ENCODE results near the gene CADPS.

DNA sequence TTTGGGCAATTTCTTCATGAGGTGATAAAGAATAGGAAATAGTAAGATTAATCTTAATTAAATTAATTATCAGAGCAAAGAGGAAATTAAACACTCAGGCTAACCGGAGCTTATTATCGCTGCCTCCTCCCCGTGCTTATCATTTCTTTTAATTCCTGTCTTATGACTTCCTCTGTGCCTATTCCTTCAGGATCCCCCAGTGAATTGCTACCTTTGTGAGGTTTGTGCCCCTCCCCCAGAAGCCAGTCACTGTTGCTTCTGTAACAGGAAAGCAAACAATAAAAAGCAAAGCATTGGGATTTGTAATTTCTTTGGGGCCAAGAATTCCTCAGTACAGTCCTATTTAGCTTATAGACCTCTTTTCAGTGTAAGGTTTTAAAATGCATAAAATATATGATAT, 164.5 kb downstream of the CADPS start:
- TF ChIP-seq, protein P1, sequence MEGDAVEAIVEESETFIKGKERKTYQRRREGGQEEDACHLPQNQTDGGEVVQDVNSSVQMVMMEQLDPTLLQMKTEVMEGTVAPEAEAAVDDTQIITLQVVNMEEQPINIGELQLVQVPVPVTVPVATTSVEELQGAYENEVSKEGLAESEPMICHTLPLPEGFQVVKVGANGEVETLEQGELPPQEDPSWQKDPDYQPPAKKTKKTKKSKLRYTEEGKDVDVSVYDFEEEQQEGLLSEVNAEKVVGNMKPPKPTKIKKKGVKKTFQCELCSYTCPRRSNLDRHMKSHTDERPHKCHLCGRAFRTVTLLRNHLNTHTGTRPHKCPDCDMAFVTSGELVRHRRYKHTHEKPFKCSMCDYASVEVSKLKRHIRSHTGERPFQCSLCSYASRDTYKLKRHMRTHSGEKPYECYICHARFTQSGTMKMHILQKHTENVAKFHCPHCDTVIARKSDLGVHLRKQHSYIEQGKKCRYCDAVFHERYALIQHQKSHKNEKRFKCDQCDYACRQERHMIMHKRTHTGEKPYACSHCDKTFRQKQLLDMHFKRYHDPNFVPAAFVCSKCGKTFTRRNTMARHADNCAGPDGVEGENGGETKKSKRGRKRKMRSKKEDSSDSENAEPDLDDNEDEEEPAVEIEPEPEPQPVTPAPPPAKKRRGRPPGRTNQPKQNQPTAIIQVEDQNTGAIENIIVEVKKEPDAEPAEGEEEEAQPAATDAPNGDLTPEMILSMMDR (IDR thresholded peaks at IDR 0.05), result no peak
- TF ChIP-seq CBX2 (IDR thresholded peaks at IDR 0.05; ENCODE audit: borderline replicate concordance, low read depth), result no peak
- TF ChIP-seq MAZ (IDR thresholded peaks at IDR 0.05; ENCODE audit: borderline replicate concordance, low read depth, low read length), result no peak
- no peak for TF ChIP-seq CHD4 (IDR thresholded peaks at IDR 0.05; ENCODE audit: borderline replicate concordance)
- no peak for TF ChIP-seq MAFK (IDR thresholded peaks at IDR 0.05; ENCODE audit: partially characterized antibody)

All from A549 (cell line).